HG03103 (cell line): Measurements from ENCODE around the gene KRTAP5-11.
"Not testable (repeated sequence)": the region's sequence is repeated elsewhere in the genome, so short reads cannot be mapped to it uniquely, and the experiment has no call there.

Experiments used
- ATAC-seq: cut with Tn5 transposase; IDR thresholded peaks from one replicate; pipeline ENCODE4 v1.9.1; 2021; ENCODE audit warnings: low read depth; ENCODE audit not compliant: unreplicated experiment

Gene KRTAP5-11

GRCh38 chr11:71582969-71583368 lies 294 bp upstream of the KRTAP5-11 start:
- ATAC-seq: not testable (repeated sequence)

- no peak for ATAC-seq
Measured at GRCh38 chr11:71581826-71582225, 849 bp downstream of the KRTAP5-11 start.

- no peak for ATAC-seq
Measured at GRCh38 chr11:71580057-71581003, 2.3 kb downstream of the KRTAP5-11 start.

- ATAC-seq: not testable (repeated sequence)
Measured at GRCh38 chr11:71579513-71579912, 3.2 kb downstream of the KRTAP5-11 start.

GRCh38 chr11:71577469-71578004 lies 5.1 kb downstream of the KRTAP5-11 start:
- no peak for ATAC-seq

- not testable (repeated sequence) for ATAC-seq
Measured at GRCh38 chr11:71576688-71577465, 5.8 kb downstream of the KRTAP5-11 start.

GRCh38 chr11:71575723-71576424 lies 6.8 kb downstream of the KRTAP5-11 start:
- no peak for ATAC-seq

- no peak for ATAC-seq
Measured at GRCh38 chr11:71574418-71574817, 8.3 kb downstream of the KRTAP5-11 start.

GRCh38 chr11:71572811-71573210 lies 9.9 kb downstream of the KRTAP5-11 start:
- no peak for ATAC-seq

- ATAC-seq: not testable (repeated sequence)
Measured at GRCh38 chr11:71571101-71571850, 11.4 kb downstream of the KRTAP5-11 start.

GRCh38 chr11:71568704-71569349 lies 13.8 kb downstream of the KRTAP5-11 start:
- no peak for ATAC-seq

- ATAC-seq: not testable (repeated sequence)
Measured at GRCh38 chr11:71567633-71568032, 15.0 kb downstream of the KRTAP5-11 start.

GRCh38 chr11:71566626-71567599 lies 15.8 kb downstream of the KRTAP5-11 start:
- ATAC-seq: not testable (repeated sequence)

- no peak for ATAC-seq
Measured at GRCh38 chr11:71566081-71566620, 16.5 kb downstream of the KRTAP5-11 start.

- no peak for ATAC-seq
Measured at GRCh38 chr11:71565263-71565662, 17.4 kb downstream of the KRTAP5-11 start, which contains the start of gene KRTAP5-10. Gene KRTAP5-10, plus strand, starts transcription at chr11:71565563. Its CDS starts 25 bp downstream, at chr11:71565588.

GRCh38 chr11:71564430-71564829 lies 18.2 kb downstream of the KRTAP5-11 start:
- no peak for ATAC-seq

- ATAC-seq: no peak
Measured at GRCh38 chr11:71563406-71563805, 19.3 kb downstream of the KRTAP5-11 start.

- no peak for ATAC-seq
Measured at GRCh38 chr11:71562120-71562519, 20.6 kb downstream of the KRTAP5-11 start.
